Epithelial cell of esophagus (primary cell): ENCODE data around the gene FBXL12.

Source experiments
- DNase-seq: peaks from one replicate; pipeline ENCODE4 v3.0.0; 2010; ENCODE audit warnings: low read depth
- H3K4me3 ChIP-seq: 2 replicates; pipeline ENCODE4 v1.5.1; 2011; ENCODE audit warnings: mild to moderate bottlenecking, low read length, control low read depth
- TF ChIP-seq, protein P1 (sequence below): IDR thresholded peaks from 2 replicates; pipeline ENCODE4 v1.5.1; 2011; ENCODE audit warnings: low read depth, mild to moderate bottlenecking, low read length, control low read depth, inconsistent platforms; ENCODE audit not compliant: insufficient read depth; ENCODE audit errors: missing control alignments

FBXL12 gene

DNA sequence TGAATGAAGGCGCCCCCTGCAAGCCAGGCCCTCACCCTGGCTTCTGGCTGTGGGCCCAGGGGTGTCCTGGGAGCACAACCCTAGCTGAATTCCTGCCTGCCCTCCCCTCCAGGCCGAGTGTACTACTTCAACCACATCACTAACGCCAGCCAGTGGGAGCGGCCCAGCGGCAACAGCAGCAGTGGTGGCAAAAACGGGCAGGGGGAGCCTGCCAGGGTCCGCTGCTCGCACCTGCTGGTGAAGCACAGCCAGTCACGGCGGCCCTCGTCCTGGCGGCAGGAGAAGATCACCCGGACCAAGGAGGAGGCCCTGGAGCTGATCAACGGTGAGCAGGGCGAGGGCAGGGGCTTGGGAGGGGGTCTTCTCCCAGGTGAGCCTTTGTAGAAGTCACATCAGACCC, 19.4 kb upstream of the FBXL12 start:
- TF ChIP-seq, protein P1, sequence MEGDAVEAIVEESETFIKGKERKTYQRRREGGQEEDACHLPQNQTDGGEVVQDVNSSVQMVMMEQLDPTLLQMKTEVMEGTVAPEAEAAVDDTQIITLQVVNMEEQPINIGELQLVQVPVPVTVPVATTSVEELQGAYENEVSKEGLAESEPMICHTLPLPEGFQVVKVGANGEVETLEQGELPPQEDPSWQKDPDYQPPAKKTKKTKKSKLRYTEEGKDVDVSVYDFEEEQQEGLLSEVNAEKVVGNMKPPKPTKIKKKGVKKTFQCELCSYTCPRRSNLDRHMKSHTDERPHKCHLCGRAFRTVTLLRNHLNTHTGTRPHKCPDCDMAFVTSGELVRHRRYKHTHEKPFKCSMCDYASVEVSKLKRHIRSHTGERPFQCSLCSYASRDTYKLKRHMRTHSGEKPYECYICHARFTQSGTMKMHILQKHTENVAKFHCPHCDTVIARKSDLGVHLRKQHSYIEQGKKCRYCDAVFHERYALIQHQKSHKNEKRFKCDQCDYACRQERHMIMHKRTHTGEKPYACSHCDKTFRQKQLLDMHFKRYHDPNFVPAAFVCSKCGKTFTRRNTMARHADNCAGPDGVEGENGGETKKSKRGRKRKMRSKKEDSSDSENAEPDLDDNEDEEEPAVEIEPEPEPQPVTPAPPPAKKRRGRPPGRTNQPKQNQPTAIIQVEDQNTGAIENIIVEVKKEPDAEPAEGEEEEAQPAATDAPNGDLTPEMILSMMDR: no peak
- no peak for DNase-seq
- no peak overlapping the region for H3K4me3 ChIP-seq

DNA sequence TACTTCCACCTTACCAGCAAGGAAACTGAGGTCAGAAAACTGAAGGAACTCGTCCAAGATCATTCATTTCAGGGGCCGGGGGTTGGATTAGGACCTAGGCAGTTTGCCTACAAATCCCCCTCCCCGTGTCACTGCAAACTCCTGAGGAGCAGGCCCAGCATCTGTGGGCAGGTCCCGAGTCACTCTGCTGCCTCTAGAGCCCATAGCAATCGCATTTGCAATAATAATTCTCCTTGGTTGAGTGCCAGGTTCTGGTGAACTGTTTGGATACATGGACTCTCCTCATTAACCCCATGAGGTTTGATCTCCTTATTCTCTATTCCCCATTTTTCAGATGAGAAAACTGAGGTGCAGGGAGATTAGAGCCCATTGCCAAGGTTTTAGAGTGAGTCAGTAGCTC, 17.1 kb upstream of the FBXL12 start:
- TF ChIP-seq, protein P1: peak; percentile 19
- peak; percentile 20 for DNase-seq
- peak overlapping the region; percentile 83 for H3K4me3 ChIP-seq

DNA sequence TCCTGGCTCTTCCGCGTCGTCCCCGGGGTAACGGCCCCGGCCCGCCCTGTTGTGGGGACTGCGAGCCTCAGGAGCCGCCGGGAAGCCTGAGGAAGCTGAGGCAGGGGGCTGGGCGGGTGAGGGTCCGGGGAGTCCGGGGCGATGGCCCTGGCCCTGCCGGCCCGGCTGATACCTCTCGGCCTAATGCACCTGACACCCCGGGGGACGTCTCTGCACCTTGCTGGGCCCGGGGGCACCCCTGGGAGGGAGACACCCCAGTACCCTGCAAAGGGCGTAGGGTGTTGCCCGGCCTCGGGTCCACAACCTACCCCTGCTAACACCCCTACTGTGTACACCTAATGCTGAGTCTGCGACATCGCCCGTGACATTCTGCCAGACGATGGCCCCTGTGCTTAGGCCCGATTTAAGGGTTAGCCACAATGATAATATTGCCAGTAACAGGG, 16.6 kb upstream of the FBXL12 start:
- DNase-seq: no peak
- TF ChIP-seq, protein P1: no peak

DNA sequence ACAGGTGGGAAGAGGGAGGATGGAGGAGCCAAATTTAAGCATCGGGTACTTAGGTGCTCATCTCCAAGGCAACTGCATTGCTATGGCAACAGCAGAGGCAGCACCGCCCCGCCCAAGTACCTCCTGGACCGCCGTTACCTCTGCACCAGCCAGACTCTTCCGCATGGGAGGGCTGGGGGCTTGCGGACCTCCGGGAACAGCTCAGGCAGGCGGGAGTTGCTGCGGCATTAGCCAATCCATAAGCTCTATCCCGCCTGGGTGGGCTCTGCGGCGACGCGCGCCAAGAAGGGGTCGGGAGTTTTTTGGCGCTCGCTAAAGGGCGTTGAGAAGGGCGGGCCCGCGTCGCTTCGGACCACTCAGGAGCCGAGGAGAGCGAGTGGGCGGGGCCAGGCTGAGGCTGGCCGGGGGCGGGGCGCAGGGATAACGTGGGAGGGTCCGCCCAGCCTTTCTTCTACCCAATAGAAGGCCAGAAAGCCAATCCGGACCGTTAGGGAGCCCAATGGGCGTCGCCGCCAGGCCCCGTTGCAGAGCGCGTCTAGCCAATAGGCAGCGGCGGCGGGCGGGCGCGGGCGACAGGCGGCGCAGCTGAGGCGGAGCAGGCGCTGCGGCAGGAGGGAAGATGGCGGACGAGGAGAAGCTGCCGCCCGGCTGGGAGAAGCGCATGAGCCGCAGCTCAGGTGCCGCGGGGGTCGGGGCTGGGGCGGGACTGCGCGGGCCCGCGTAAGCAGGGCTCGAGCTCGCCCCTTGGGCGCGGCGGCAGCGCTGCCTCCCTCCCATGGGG, 16.0 kb upstream of the FBXL12 start, which contains the start of gene PIN1:
TSS of gene PIN1 (plus strand) at position 593 of the 781 bp plus-strand sequence. CDS start at position 620, 27 bp downstream.
- peak; percentile 99 for DNase-seq
- H3K4me3 ChIP-seq: peak within 1 kb of the TSS; percentile 83
- TF ChIP-seq, protein P1: no peak

More for the DNA sequence above, 16.6 kb upstream of the FBXL12 start:
- H3K4me3 ChIP-seq: peak overlapping the region; percentile 83

DNA sequence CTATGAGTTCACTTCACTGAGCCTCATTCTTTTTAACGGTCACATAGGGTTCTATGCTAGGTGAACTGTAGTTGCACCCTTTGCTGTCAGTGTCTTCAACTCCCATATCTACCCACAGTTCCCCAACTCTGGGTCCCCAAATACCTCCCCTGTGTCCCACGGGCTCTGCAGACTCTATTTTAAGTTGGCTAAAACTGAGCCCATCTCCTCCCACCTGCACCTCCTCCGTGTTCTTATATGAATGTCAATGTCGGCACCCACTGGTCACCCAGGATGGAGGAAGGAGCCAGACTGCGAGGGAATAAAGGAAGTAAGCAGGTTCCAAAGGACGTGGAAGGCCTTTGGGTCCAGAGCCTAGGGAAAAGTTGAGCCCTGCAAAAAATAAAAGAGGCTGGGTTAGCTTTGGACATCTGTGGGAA, 15.4 kb upstream of the FBXL12 start:
- TF ChIP-seq, protein P1: no peak
- peak overlapping the region; percentile 75 for H3K4me3 ChIP-seq
- no peak for DNase-seq

DNA sequence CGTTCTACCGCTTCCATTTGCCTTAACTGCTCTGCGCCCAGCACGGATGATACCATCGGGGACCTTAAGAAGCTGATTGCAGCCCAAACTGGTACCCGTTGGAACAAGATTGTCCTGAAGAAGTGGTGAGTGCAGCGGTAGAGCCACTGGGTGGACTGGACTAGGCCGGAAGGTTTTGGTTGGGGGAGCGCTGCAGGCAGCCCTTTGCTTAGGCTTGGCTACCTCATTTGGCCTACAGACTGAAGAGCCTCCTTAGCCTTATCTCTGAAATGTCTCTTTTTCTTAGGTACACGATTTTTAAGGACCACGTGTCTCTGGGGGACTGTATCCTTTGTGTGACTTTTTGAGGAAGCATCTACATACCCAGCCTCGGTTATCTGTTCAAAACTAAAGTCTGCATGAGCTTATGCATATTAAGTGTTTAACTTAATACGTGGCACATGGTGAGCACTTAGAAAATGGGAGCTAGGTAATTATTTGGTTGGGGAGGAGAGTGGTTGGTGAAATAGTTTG, 9.7 kb upstream of the FBXL12 start:
- no peak for DNase-seq
- peak overlapping the region; percentile 88 for H3K4me3 ChIP-seq
- TF ChIP-seq, protein P1: no peak
